ENCODE results near the gene ID2.
"Not testable (repeated sequence)": the region's sequence is repeated elsewhere in the genome, so short reads cannot be mapped to it uniquely, and the experiment has no call there.

Gene ID2

GRCh38 chr2:8721410-8721809 is 39.6 kb downstream of the ID2 start:
- no peak for TF ChIP-seq ZFX (IDR thresholded peaks at IDR 0.05; ENCODE audit: borderline replicate concordance)
- no peak overlapping the region for H3K27ac ChIP-seq

GRCh38 chr2:8722986-8723385 is 41.1 kb downstream of the ID2 start:
- TF ChIP-seq CTCF (IDR thresholded peaks at IDR 0.05), result no peak
- no peak for TF ChIP-seq ZFX (IDR thresholded peaks at IDR 0.05; ENCODE audit: borderline replicate concordance)
- no peak overlapping the region for H3K27ac ChIP-seq

GRCh38 chr2:8725838-8726237 is 44.0 kb downstream of the ID2 start:
- no peak overlapping the region for H3K27ac ChIP-seq
- TF ChIP-seq CTCF (IDR thresholded peaks at IDR 0.05), result no peak
- no peak for TF ChIP-seq ZFX (IDR thresholded peaks at IDR 0.05; ENCODE audit: borderline replicate concordance)

- no peak overlapping the region for H3K27ac ChIP-seq
- no peak for TF ChIP-seq ZFX (IDR thresholded peaks at IDR 0.05; ENCODE audit: borderline replicate concordance)
- TF ChIP-seq CTCF (IDR thresholded peaks at IDR 0.05), result no peak
These were observed 46.6 kb downstream of the ID2 start for GRCh38 chr2:8728305-8729015.

- not testable (repeated sequence) for H3K27ac ChIP-seq
These were observed 47.2 kb downstream of the ID2 start for GRCh38 chr2:8729101-8729500.

- H3K27ac ChIP-seq, result no peak overlapping the region
- TF ChIP-seq ZFX (IDR thresholded peaks at IDR 0.05; ENCODE audit: borderline replicate concordance) (no peak), CTCF (IDR thresholded peaks at IDR 0.05) (no peak)
These were observed 48.1 kb downstream of the ID2 start for GRCh38 chr2:8729939-8730338.

- H3K27ac ChIP-seq, result no peak overlapping the region
- TF ChIP-seq CTCF (IDR thresholded peaks at IDR 0.05) (no peak), ZFX (IDR thresholded peaks at IDR 0.05; ENCODE audit: borderline replicate concordance) (no peak)
These were observed 50.7 kb downstream of the ID2 start for GRCh38 chr2:8732601-8733000.

All from 22Rv1 (cell line).